NCI-H526 treated with DMSO at 0.1 percent for 48 hours (cell line): ENCODE measurements around the gene VCP.

ENCODE experiments used
- DNase-seq: peaks from one replicate; lab custom pipeline; 2025; lab: John Stamatoyannopoulos, UW

Gene VCP

GRCh38 chr9:35014517-35014916 lies 57.9 kb downstream of the VCP start:
- no peak for DNase-seq

DNA sequence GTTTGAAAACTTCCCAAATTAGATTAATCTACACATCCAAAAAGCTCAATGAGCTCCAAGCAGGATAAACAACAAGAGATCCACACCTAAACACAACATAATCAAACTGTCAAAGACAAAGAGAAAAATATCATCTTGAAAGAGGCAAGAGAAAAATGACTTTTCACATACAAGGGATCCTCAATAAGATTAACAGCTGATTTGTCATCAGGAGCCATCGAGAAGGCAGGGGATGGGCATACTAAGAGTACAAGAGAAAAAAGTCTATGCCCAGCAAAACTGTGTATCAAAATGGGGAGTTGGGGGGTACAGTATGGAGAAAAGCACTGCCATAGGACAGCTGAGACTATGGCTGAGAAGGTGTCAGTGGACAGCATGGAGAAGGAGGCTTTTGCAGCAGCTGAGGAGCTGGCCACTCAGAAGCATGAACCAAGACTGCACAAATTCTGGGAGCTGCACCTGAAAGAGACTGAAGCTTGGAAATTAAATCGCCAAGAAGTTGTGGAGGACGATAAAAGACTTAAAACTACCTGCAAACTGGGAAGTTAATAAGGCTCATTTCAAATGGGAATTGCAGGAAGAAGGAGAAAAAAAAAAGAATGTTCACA lies 62.0 kb downstream of the VCP start:
- DNase-seq, result no peak
